ENCODE measurements around the gene ADAM12.

ADAM12 gene

DNA sequence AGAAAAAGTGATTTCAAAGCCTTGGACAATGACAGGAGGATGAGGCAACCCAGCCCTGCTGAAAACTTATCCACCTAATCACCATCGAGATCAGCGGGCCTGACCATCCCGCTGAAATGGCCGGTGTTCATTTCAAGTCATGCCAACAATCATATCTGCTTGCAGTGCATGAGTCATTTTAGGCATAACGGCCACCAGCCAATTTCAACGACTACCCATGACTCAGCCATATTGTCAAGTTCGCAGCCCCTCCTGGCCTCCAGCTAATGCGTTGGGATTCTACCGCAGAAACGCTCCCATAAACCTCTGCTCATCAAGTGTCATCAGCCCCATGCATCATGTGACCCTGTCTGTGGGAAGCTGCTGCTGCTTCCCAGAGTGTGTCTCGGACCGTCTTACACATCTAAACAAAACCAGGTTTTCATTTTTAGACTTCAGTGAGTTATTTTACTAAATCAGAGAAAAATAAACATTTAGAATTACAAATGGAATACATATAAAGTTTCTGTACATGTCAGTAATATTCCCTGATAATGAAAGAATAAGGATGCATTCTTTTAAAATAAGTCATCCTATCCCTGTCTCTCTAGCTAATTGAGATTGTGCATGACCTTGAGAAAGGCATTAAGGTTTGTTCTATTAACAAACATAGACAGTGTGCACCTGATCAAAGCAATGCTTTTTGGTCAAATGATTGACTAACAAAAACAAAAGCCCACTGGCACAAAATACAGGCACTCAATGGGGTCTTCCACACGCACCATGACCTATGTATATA is 188.9 kb downstream of the ADAM12 start (continued):
- TF ChIP-seq, protein P1, sequence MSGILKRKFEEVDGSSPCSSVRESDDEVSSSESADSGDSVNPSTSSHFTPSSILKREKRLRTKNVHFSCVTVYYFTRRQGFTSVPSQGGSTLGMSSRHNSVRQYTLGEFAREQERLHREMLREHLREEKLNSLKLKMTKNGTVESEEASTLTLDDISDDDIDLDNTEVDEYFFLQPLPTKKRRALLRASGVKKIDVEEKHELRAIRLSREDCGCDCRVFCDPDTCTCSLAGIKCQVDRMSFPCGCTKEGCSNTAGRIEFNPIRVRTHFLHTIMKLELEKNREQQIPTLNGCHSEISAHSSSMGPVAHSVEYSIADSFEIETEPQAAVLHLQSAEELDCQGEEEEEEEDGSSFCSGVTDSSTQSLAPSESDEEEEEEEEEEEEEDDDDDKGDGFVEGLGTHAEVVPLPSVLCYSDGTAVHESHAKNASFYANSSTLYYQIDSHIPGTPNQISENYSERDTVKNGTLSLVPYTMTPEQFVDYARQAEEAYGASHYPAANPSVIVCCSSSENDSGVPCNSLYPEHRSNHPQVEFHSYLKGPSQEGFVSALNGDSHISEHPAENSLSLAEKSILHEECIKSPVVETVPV (CRISPR knock-in tag; IDR thresholded peaks at IDR 0.05), result 0 out of 2 replicates have a peak, but pooled peaks have one; percentile 16
- no peak for TF ChIP-seq ZC3H10 (CRISPR knock-in tag; IDR thresholded peaks at IDR 0.05)
- no peak for TF ChIP-seq RARB (CRISPR knock-in tag; IDR thresholded peaks at IDR 0.05)
- no peak for TF ChIP-seq ZNF565 (CRISPR knock-in tag; conservative IDR thresholded peaks at IDR 0.05; ENCODE audit: low read depth)
- TF ChIP-seq ARNTL (CRISPR knock-in tag; IDR thresholded peaks at IDR 0.05; ENCODE audit: borderline replicate concordance, low read depth), result no peak

GRCh38 chr10:126198681-126199080 is 189.6 kb downstream of the ADAM12 start:
- peak; percentile 41 for ATAC-seq
- TF ChIP-seq, protein P2, sequence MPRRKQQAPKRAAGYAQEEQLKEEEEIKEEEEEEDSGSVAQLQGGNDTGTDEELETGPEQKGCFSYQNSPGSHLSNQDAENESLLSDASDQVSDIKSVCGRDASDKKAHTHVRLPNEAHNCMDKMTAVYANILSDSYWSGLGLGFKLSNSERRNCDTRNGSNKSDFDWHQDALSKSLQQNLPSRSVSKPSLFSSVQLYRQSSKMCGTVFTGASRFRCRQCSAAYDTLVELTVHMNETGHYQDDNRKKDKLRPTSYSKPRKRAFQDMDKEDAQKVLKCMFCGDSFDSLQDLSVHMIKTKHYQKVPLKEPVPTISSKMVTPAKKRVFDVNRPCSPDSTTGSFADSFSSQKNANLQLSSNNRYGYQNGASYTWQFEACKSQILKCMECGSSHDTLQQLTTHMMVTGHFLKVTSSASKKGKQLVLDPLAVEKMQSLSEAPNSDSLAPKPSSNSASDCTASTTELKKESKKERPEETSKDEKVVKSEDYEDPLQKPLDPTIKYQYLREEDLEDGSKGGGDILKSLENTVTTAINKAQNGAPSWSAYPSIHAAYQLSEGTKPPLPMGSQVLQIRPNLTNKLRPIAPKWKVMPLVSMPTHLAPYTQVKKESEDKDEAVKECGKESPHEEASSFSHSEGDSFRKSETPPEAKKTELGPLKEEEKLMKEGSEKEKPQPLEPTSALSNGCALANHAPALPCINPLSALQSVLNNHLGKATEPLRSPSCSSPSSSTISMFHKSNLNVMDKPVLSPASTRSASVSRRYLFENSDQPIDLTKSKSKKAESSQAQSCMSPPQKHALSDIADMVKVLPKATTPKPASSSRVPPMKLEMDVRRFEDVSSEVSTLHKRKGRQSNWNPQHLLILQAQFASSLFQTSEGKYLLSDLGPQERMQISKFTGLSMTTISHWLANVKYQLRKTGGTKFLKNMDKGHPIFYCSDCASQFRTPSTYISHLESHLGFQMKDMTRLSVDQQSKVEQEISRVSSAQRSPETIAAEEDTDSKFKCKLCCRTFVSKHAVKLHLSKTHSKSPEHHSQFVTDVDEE (CRISPR knock-in tag; IDR thresholded peaks at IDR 0.05), result no peak
- no peak for TF ChIP-seq OSR1 (CRISPR knock-in tag; IDR thresholded peaks at IDR 0.05)
- TF ChIP-seq, protein P3, sequence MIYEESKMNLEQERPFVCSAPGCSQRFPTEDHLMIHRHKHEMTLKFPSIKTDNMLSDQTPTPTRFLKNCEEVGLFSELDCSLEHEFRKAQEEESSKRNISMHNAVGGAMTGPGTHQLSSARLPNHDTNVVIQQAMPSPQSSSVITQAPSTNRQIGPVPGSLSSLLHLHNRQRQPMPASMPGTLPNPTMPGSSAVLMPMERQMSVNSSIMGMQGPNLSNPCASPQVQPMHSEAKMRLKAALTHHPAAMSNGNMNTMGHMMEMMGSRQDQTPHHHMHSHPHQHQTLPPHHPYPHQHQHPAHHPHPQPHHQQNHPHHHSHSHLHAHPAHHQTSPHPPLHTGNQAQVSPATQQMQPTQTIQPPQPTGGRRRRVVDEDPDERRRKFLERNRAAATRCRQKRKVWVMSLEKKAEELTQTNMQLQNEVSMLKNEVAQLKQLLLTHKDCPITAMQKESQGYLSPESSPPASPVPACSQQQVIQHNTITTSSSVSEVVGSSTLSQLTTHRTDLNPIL (CRISPR knock-in tag; IDR thresholded peaks at IDR 0.05; ENCODE audit: low read depth), result no peak
- no peak for TF ChIP-seq RARB (CRISPR knock-in tag; IDR thresholded peaks at IDR 0.05)
- TF ChIP-seq SNAI2 (CRISPR knock-in tag; IDR thresholded peaks at IDR 0.05), result no peak
- TF ChIP-seq ZNF565 (CRISPR knock-in tag; conservative IDR thresholded peaks at IDR 0.05; ENCODE audit: low read depth), result no peak
- TF ChIP-seq, protein P4, sequence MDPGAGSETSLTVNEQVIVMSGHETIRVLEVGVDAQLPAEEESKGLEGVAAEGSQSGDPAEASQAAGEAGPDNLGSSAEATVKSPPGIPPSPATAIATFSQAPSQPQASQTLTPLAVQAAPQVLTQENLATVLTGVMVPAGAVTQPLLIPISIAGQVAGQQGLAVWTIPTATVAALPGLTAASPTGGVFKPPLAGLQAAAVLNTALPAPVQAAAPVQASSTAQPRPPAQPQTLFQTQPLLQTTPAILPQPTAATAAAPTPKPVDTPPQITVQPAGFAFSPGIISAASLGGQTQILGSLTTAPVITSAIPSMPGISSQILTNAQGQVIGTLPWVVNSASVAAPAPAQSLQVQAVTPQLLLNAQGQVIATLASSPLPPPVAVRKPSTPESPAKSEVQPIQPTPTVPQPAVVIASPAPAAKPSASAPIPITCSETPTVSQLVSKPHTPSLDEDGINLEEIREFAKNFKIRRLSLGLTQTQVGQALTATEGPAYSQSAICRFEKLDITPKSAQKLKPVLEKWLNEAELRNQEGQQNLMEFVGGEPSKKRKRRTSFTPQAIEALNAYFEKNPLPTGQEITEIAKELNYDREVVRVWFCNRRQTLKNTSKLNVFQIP (CRISPR knock-in tag; IDR thresholded peaks at IDR 0.05; ENCODE audit: borderline replicate concordance, low read depth), result no peak
- TF ChIP-seq, protein P1 (CRISPR knock-in tag; IDR thresholded peaks at IDR 0.05), result no peak
- TF ChIP-seq ZC3H10 (CRISPR knock-in tag; IDR thresholded peaks at IDR 0.05), result no peak
- no peak for TF ChIP-seq ISL1 (CRISPR knock-in tag; IDR thresholded peaks at IDR 0.05)
- TF ChIP-seq ZFP30 (CRISPR knock-in tag; IDR thresholded peaks at IDR 0.05), result no peak
- TF ChIP-seq ZFP3 (CRISPR knock-in tag; IDR thresholded peaks at IDR 0.05), result no peak
- TF ChIP-seq TOX (CRISPR knock-in tag; IDR thresholded peaks at IDR 0.05; ENCODE audit: borderline replicate concordance), result no peak
- TF ChIP-seq PPARA (CRISPR knock-in tag; IDR thresholded peaks at IDR 0.05; ENCODE audit: borderline replicate concordance), result no peak
- no peak for TF ChIP-seq ZNF8 (CRISPR knock-in tag; IDR thresholded peaks at IDR 0.05)
- TF ChIP-seq PATZ1 (CRISPR knock-in tag; IDR thresholded peaks at IDR 0.05; ENCODE audit: borderline replicate concordance), result no peak
- TF ChIP-seq CSDC2 (CRISPR knock-in tag; IDR thresholded peaks at IDR 0.05), result no peak
